Measurements from ENCODE around the gene ALPL. TPM values are rescaled to one million over a fixed set of nuclear protein-coding genes. Genes with fewer than 3 reads are reported as not detected.

ALPL gene
- total RNA-seq, 2 donors from 2014 or later: 1.6 to 1.7 TPM

DNA sequence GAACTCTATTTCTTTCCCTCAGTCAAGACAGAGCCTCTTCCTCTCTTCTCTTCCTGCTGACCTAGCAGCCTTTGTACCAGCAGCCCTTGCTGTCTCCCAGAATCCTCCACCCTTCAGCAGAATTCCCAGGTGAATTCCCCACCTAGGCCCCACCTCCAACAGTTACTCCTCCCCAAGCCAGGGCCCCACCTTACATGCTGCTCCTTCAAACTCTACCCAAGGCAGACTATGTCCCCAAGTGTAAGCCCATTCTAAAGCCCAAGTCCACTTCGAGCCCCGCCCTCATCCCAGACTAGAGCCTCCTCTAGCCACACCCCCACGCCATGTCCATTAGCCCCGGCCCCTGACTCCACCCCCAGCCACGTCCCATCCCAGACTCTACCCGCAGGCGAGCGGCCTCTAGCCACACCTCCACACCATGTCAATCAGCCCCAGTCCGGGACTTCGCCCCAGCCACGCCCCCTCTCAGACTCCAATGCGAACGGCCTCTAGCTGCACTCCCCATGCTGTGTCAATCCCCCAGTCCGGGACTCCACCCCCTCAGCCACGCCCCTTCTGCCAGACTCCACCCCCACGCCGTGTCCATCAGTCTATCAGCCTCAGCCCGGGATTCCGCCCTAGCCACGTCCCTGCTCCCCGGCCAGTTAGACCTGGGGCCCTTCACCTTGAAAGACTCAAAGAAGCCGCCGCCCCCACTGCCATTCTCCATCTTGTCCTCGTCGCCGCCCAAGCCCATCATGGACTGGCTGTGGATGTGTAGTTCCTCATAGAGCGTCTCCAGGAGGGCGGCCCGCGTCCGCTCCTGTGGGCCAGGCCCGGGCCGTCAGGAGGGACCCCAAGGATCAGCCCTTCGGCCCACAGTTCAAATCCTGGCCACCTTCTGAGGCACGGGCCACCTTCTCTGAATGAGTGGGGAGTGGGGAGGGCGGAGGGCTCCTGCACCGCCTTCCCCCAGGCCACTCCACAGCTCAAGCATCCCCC lies 98.6 kb downstream of the ALPL start:
- H3K36me3 ChIP-seq: no peaks in the 10 kb centered on the region
- intact Hi-C loops (cut with DNase I): no loop called here
- no peaks in the 10 kb centered on the region for H3K27me3 ChIP-seq
- H3K27ac ChIP-seq: peak overlapping the region; percentile 57
- H3K4me3 ChIP-seq: no peak overlapping the region
- no peaks in the 10 kb centered on the region for H3K4me1 ChIP-seq
- TF ChIP-seq, protein P1, sequence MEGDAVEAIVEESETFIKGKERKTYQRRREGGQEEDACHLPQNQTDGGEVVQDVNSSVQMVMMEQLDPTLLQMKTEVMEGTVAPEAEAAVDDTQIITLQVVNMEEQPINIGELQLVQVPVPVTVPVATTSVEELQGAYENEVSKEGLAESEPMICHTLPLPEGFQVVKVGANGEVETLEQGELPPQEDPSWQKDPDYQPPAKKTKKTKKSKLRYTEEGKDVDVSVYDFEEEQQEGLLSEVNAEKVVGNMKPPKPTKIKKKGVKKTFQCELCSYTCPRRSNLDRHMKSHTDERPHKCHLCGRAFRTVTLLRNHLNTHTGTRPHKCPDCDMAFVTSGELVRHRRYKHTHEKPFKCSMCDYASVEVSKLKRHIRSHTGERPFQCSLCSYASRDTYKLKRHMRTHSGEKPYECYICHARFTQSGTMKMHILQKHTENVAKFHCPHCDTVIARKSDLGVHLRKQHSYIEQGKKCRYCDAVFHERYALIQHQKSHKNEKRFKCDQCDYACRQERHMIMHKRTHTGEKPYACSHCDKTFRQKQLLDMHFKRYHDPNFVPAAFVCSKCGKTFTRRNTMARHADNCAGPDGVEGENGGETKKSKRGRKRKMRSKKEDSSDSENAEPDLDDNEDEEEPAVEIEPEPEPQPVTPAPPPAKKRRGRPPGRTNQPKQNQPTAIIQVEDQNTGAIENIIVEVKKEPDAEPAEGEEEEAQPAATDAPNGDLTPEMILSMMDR (IDR thresholded peaks at IDR 0.05): no peak
- peak; percentile 98 for DNase-seq
- H3K9me3 ChIP-seq: no peaks in the 10 kb centered on the region
- no peak overlapping the region for H3K9ac ChIP-seq (ENCODE audit: low read depth in 2 of 2, low read length in 2 of 2)

DNA sequence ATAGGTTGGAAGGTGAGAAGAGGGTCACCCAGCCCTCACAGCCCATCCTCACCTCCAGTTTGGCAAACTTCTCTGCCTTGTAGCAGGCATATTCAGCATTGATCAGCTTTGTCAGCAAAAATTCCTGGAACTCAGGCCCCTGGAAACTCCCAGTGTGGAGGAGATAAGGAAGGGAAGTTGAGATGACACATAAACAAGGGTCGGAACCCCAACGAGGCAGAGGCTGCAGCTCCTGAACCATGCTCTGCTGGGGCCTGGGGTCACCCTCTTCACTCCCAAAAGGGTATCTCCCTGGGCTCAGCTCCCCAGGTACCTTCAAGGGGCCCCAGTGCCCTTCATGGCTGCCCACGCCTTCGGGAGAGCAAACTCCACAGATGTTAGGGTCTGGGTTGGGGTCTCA lies 99.6 kb downstream of the ALPL start:
- H3K27ac ChIP-seq: no peak overlapping the region
- H3K27me3 ChIP-seq: no peaks in the 10 kb centered on the region
- no peak overlapping the region for H3K9ac ChIP-seq (ENCODE audit: low read depth in 2 of 2, low read length in 2 of 2)
- no peak for DNase-seq
- no peak overlapping the region for H3K4me3 ChIP-seq
- TF ChIP-seq, protein P1 (IDR thresholded peaks at IDR 0.05): no peak
- no peaks in the 10 kb centered on the region for H3K9me3 ChIP-seq
- no peaks in the 10 kb centered on the region for H3K36me3 ChIP-seq
- H3K4me1 ChIP-seq: no peaks in the 10 kb centered on the region
- intact Hi-C loops (cut with DNase I): no loop called here

DNA sequence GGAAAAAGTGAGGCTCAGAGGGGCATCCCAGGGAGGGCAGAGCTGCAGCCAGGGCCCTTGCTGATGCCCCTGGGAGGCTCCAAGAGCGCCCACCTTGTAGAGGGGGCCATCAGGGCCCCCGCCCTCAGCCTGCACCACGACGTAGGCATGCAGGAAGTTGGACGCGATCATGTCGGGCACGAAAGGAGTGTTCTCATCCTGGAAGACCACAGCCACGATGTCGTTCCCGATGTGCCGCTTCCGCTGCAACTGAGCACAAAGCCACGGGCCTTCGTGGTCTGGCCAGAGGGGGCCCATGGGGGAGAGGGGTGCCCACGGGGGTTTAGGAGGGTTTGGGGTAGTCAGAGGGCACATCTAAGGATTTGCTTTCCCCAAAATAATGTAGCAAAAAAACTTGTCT lies 100.8 kb downstream of the ALPL start:
- TF ChIP-seq, protein P1 (IDR thresholded peaks at IDR 0.05): no peak
- H3K27ac ChIP-seq: no peak overlapping the region
- DNase-seq: no peak
- H3K9ac ChIP-seq (ENCODE audit: low read depth in 2 of 2, low read length in 2 of 2): no peak overlapping the region
- no peaks in the 10 kb centered on the region for H3K9me3 ChIP-seq
- intact Hi-C loops (cut with DNase I): no loop called here
- no peak overlapping the region for H3K4me3 ChIP-seq
- no peaks in the 10 kb centered on the region for H3K4me1 ChIP-seq
- H3K27me3 ChIP-seq: no peaks in the 10 kb centered on the region
- H3K36me3 ChIP-seq: no peaks in the 10 kb centered on the region

DNA sequence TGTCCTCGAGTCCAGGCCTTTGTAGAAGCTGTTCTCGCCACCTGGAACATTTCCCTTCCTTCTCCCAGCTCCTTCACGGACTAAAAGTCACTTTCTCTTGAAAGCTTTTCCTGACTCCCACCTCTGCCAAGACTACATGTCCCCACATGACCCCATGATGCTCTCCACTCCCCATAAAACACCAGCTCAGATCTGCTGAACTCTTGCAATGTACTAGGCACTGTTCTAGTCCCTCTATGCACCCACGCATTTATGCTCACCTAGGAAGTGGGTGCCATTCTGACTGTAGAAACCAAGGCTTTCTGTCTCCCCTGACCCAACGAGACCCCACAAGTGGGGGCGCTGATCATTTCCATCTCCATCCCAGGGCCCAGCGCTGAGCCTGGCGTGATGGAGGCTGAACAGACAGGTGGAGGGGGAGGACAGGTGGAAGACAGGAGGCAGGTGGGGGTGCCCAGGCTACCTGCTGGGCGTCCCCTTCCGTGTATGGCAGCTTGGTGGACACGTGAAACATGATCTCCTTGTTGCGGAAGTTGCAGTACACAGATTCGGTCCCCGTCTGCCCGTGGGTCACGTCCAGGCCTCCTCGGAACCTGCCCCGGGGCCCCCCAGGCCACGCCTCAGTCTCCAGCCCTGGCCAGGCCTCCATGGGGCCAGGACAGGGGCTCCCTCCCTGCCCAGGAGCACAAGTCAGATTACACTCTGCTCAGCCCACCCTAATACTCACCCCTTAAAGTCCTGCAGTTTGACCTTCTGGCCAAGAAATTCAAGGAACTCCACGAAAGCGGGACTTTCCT lies 102.0 kb downstream of the ALPL start:
- Histone ChIP-seq H3K4me1 (no peaks in the 10 kb centered on the region), H3K9me3 (no peaks in the 10 kb centered on the region), H3K27ac (no peak overlapping the region), H3K9ac (ENCODE audit: low read depth in 2 of 2, low read length in 2 of 2) (no peak overlapping the region), H3K4me3 (no peak overlapping the region), H3K36me3 (no peaks in the 10 kb centered on the region), H3K27me3 (no peaks in the 10 kb centered on the region)
- DNase-seq: no peak
- intact Hi-C loops (cut with DNase I): no loop called here
- TF ChIP-seq, protein P1 (IDR thresholded peaks at IDR 0.05): no peak

DNA sequence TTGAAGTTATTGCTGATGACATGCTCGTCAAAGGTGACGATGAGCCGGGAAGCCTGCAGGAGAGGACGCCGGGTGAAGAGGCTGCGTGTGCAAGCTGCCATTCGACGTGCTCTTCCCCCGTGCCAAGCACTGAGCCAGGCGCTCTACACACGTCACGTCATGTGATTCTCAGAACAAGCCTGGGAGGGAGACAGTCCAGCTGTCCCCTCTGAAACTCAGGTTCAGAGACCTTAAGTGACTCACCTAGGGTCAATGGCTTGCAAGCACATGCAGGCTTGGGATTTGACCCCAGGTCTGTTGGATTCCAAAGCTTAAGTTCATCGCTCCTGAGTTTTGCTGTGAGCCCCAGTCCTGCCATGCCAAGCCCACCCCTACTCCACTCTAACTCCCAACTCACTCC lies 102.8 kb downstream of the ALPL start:
- TF ChIP-seq, protein P1 (IDR thresholded peaks at IDR 0.05): no peak
- H3K36me3 ChIP-seq: no peaks in the 10 kb centered on the region
- no peak for DNase-seq

More for the DNA sequence above, 102.8 kb downstream of the ALPL start:
- Histone ChIP-seq H3K9me3 (no peaks in the 10 kb centered on the region), H3K27me3 (no peaks in the 10 kb centered on the region), H3K9ac (ENCODE audit: low read depth in 2 of 2, low read length in 2 of 2) (no peak overlapping the region), H3K4me3 (no peak overlapping the region), H3K4me1 (no peaks in the 10 kb centered on the region), H3K27ac (no peak overlapping the region)
- intact Hi-C loops (cut with DNase I): no loop called here
